ENCODE data around the gene LRP8. TPM values are rescaled to one million over a fixed set of nuclear protein-coding genes. Genes with fewer than 3 reads are reported as not detected.

Gene LRP8
- total RNA-seq, 1 donor from 2014 or later = 7.1 TPM

- H3K27me3 Mint-ChIP-seq (ENCODE audit: low read depth) = peaks cover 6% of the 10 kb centered on the region
- no peaks in the 10 kb centered on the region for H3K9me3 Mint-ChIP-seq (ENCODE audit: low read depth)
- no peak overlapping the region for H3K27ac Mint-ChIP-seq (ENCODE audit: unreplicated experiment)
- H3K4me1 Mint-ChIP-seq (ENCODE audit: low read depth) = no peaks in the 10 kb centered on the region
- H3K36me3 Mint-ChIP-seq (ENCODE audit: low read depth) = no peaks in the 10 kb centered on the region
- no peak overlapping the region for H3K4me3 Mint-ChIP-seq (ENCODE audit: unreplicated experiment)
- TF ChIP-seq CTCF (IDR thresholded peaks at IDR 0.05) = no peak
- DNase-seq (ENCODE audit: low spot score) = peak; percentile 40
Measured at GRCh38 chr1:53334312-53334711, 6.4 kb upstream of the LRP8 start.

- Mint-ChIP-seq H3K36me3 (ENCODE audit: low read depth) (no peaks in the 10 kb centered on the region), H3K27me3 (ENCODE audit: low read depth) (peaks cover 6% of the 10 kb centered on the region), H3K4me3 (ENCODE audit: unreplicated experiment) (no peak overlapping the region), H3K9me3 (ENCODE audit: low read depth) (no peaks in the 10 kb centered on the region), H3K27ac (ENCODE audit: unreplicated experiment) (no peak overlapping the region), H3K4me1 (ENCODE audit: low read depth) (no peaks in the 10 kb centered on the region)
- DNase-seq (ENCODE audit: low spot score) = peak; percentile 43
- TF ChIP-seq CTCF (IDR thresholded peaks at IDR 0.05) = no peak
Measured at GRCh38 chr1:53332833-53333232, 5.0 kb upstream of the LRP8 start.

- peak; percentile 57 for DNase-seq (ENCODE audit: low spot score)
- Mint-ChIP-seq H3K4me3 (ENCODE audit: unreplicated experiment) (no peak overlapping the region), H3K36me3 (ENCODE audit: low read depth) (no peaks in the 10 kb centered on the region), H3K4me1 (ENCODE audit: low read depth) (no peaks in the 10 kb centered on the region), H3K27ac (ENCODE audit: unreplicated experiment) (no peak overlapping the region), H3K27me3 (ENCODE audit: low read depth) (peaks cover 6% of the 10 kb centered on the region), H3K9me3 (ENCODE audit: low read depth) (no peaks in the 10 kb centered on the region)
- no peak for TF ChIP-seq CTCF (IDR thresholded peaks at IDR 0.05)
Measured at GRCh38 chr1:53332186-53332564, 4.3 kb upstream of the LRP8 start.

- peak; percentile 54 for DNase-seq (ENCODE audit: low spot score)
- H3K27me3 Mint-ChIP-seq (ENCODE audit: low read depth) = peaks cover 6% of the 10 kb centered on the region
- no peak overlapping the region for H3K4me3 Mint-ChIP-seq (ENCODE audit: unreplicated experiment)
- no peaks in the 10 kb centered on the region for H3K9me3 Mint-ChIP-seq (ENCODE audit: low read depth)
- no peak for TF ChIP-seq CTCF (IDR thresholded peaks at IDR 0.05)
- H3K27ac Mint-ChIP-seq (ENCODE audit: unreplicated experiment) = no peak overlapping the region
- no peaks in the 10 kb centered on the region for H3K36me3 Mint-ChIP-seq (ENCODE audit: low read depth)
- H3K4me1 Mint-ChIP-seq (ENCODE audit: low read depth) = peaks cover 5% of the 10 kb centered on the region
Measured at GRCh38 chr1:53331446-53332185, 3.7 kb upstream of the LRP8 start.

- Mint-ChIP-seq H3K4me3 (ENCODE audit: unreplicated experiment) (no peak overlapping the region), H3K9me3 (ENCODE audit: low read depth) (no peaks in the 10 kb centered on the region), H3K4me1 (ENCODE audit: low read depth) (peaks cover 7% of the 10 kb centered on the region), H3K27ac (ENCODE audit: unreplicated experiment) (no peak overlapping the region), H3K27me3 (ENCODE audit: low read depth) (peaks cover 2% of the 10 kb centered on the region), H3K36me3 (ENCODE audit: low read depth) (no peaks in the 10 kb centered on the region)
- no peak for TF ChIP-seq CTCF (IDR thresholded peaks at IDR 0.05)
- peak; percentile 69 for DNase-seq (ENCODE audit: low spot score)
Measured at GRCh38 chr1:53330819-53331218, 2.9 kb upstream of the LRP8 start.

Measured in chondrocyte (in vitro differentiated cells).